Left lung (tissue), 10 donors: Measurements from ENCODE around the gene PPM1G. TPM values are rescaled to one million over a fixed set of nuclear protein-coding genes. Genes with fewer than 3 reads are reported as not detected.

ENCODE experiments used
- ATAC-seq: fragments of 200-7000 bp; cut with Tn5 transposase; one replicate; pipeline ENCODE4 v1.9.1; 2020; ENCODE audit warnings: moderate library complexity
- DNase-seq, 4 donors: peaks; one replicate each; pipeline ENCODE4 v3.0.0-alpha.2; 2013 to 2020
- H3K27ac ChIP-seq, 2 donors: fragments of 200-600 bp; sonication (generic) in 1 of 2; one replicate each; pipeline versions ENCODE4 v1.5.0 to v1.8.0; 2020 to 2021
- H3K27me3 ChIP-seq, 2 donors: fragments of 200-600 bp; sonication (generic) in 1 of 2; one replicate each; pipeline versions ENCODE4 v1.5.0 to v1.8.0; 2020 to 2021
- H3K36me3 ChIP-seq, 2 donors: fragments of 200-600 bp; sonication (generic) in 1 of 2; one replicate each; pipeline versions ENCODE4 v1.5.0 to v1.8.0; 2020 to 2021
- H3K4me1 ChIP-seq, 2 donors: fragments of 200-600 bp; one replicate each; pipeline ENCODE4 v1.8.0; 2021
- H3K4me3 ChIP-seq, 2 donors: fragments of 200-600 bp; sonication (generic) in 1 of 2; one replicate each; pipeline versions ENCODE4 v1.5.0 to v1.8.0; 2020 to 2021; ENCODE audit warnings: mild to moderate bottlenecking in 1 of 2
- H3K9me3 ChIP-seq, 2 donors: fragments of 200-600 bp; sonication (generic) in 1 of 2; one replicate each; pipeline versions ENCODE4 v1.5.0 to v1.8.0; 2020 to 2021
- CTCF ChIP-seq, 2 donors: fragments of 200-600 bp; sonication (generic) in 1 of 2; IDR thresholded peaks; one replicate each; pipeline versions ENCODE4 v1.5.0 to v1.8.0; 2021; ENCODE audit warnings: antibody characterized with exemption in 2 of 2
- intact Hi-C, 2 donors: fragments of 100-400 bp; cut with DNase I; formaldehyde crosslinking; loops; one replicate each; pipeline versions ENCODE4 v1.11.2 to v1.14.2; 2022
- polyA plus RNA-seq, 6 donors: library from polyadenylated mRNA; unstranded; fragments of 120-200 nt; gene quantifications; one replicate each; pipeline ENCODE4 v1.2.1, GENCODE V29; 2013; ENCODE audit not compliant: insufficient read length in 6 of 6
- total RNA-seq, 2 donors: library from RNA; stranded (reverse); fragmentation: NEBNext Ultra II Directional; extraction: Animal tissue kit (Norgen Biotek cat#: 25700); gene quantifications; one replicate each; pipeline ENCODE4 v1.2.1, GENCODE V29; 2021
- donor health status: DM: no; HTN: yes; CAD: no.
- donor health status: DM: no; HTN: no; CAD: no.

Gene PPM1G
- total and polyA plus RNA-seq, 8 donors, result 55.5 to 88.0 (median 77.1) TPM

GRCh38 chr2:27379383-27379835 is 30.0 kb downstream of the PPM1G start:
- Histone ChIP-seq H3K27me3 (no peaks in the 10 kb centered on the region), H3K4me1 (peaks cover 7 to 28% of the 10 kb centered on the region in 2 donors), H3K36me3 (peaks cover 2 to 78% of the 10 kb centered on the region in 2 donors), H3K9me3 (no peaks in the 10 kb centered on the region), H3K27ac (peak overlapping the region; percentile 87 to 89), H3K4me3 (peak overlapping the region; percentile 53 to 74)
- intact Hi-C loops, result no loop called here
- DNase-seq (no peak), ATAC-seq (no peak)
- no peak for TF ChIP-seq CTCF (IDR thresholded peaks at IDR 0.05)

- no peak for TF ChIP-seq CTCF (IDR thresholded peaks at IDR 0.05)
- peaks cover 7 to 28% of the 10 kb centered on the region in 2 donors for H3K4me1 ChIP-seq
- H3K27ac ChIP-seq, result no peak overlapping the region
- no peaks in the 10 kb centered on the region for H3K9me3 ChIP-seq
- peak overlapping the region in 1 of 2 donors; percentile 74 for H3K4me3 ChIP-seq
- ATAC-seq (no peak), DNase-seq (no peak)
- intact Hi-C loops, result no loop called here
- peaks cover 0 to 78% of the 10 kb centered on the region in 2 donors for H3K36me3 ChIP-seq
- no peaks in the 10 kb centered on the region for H3K27me3 ChIP-seq
These were observed 30.5 kb downstream of the PPM1G start for GRCh38 chr2:27378809-27379290.

GRCh38 chr2:27378096-27378808 is 31.1 kb downstream of the PPM1G start:
- H3K36me3 ChIP-seq, result peaks cover 0 to 78% of the 10 kb centered on the region in 2 donors
- DNase-seq, result peak in 1 of 4 donors; percentile 82

GRCh38 chr2:27377618-27378095 is 31.7 kb downstream of the PPM1G start:
- H3K4me3 ChIP-seq, result no peak overlapping the region
- H3K27me3 ChIP-seq, result no peaks in the 10 kb centered on the region
- H3K9me3 ChIP-seq, result no peaks in the 10 kb centered on the region
- ATAC-seq (no peak), DNase-seq (no peak)
- peaks cover 0 to 78% of the 10 kb centered on the region in 2 donors for H3K36me3 ChIP-seq
- intact Hi-C loops, result no loop called here
- peaks cover 10 to 33% of the 10 kb centered on the region in 2 donors for H3K4me1 ChIP-seq
- no peak overlapping the region for H3K27ac ChIP-seq
- no peak for TF ChIP-seq CTCF (IDR thresholded peaks at IDR 0.05)

More at GRCh38 chr2:27378096-27378808, 31.1 kb downstream of the PPM1G start:
- Histone ChIP-seq H3K4me1 (peaks cover 7 to 28% of the 10 kb centered on the region in 2 donors), H3K9me3 (no peaks in the 10 kb centered on the region), H3K27ac (no peak overlapping the region), H3K4me3 (peak overlapping the region in 1 of 2 donors; percentile 74), H3K27me3 (no peaks in the 10 kb centered on the region)
- intact Hi-C loops, result no loop called here
- no peak for TF ChIP-seq CTCF (IDR thresholded peaks at IDR 0.05)
- ATAC-seq, result no peak

GRCh38 chr2:27376866-27377617 is 32.3 kb downstream of the PPM1G start:
- H3K4me3 ChIP-seq, result no peak overlapping the region
- H3K9me3 ChIP-seq, result no peaks in the 10 kb centered on the region
- ATAC-seq, result no peak
- no peaks in the 10 kb centered on the region for H3K27me3 ChIP-seq
- intact Hi-C loops, result no loop called here
- no peak for TF ChIP-seq CTCF (IDR thresholded peaks at IDR 0.05)
- H3K27ac ChIP-seq, result no peak overlapping the region
- DNase-seq, result no peak
- peaks cover 16 to 39% of the 10 kb centered on the region in 2 donors for H3K4me1 ChIP-seq
- peaks cover 0 to 74% of the 10 kb centered on the region in 2 donors for H3K36me3 ChIP-seq
